HG02588 (cell line): ENCODE results near the gene REEP1.
"Not testable (repeated sequence)": the region's sequence is repeated elsewhere in the genome, so short reads cannot be mapped to it uniquely, and the experiment has no call there.

Source experiments
- ATAC-seq: cut with Tn5 transposase; IDR thresholded peaks from one replicate; pipeline ENCODE4 v1.9.1; 2021; ENCODE audit warnings: mild to moderate bottlenecking, moderate library complexity; ENCODE audit not compliant: unreplicated experiment

Gene REEP1

DNA sequence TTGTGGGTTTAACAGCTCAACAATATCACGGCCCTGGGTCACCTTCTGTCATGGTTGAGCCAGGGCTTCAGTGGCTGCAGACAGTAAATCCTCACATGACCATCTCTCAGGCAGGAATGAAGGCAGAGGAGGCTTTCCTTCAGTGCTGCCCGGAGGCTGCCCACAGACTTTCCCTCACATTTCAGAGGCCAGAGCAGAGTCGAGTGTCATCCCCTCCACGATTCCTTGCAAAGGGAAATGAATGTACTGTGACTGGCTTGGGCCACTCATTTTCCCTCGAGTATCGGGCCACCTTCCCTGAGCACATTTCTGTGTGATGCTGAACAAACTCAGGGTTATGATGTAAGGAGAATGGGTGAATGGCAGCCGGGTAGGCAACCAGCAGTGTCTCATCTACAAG, 10.0 kb upstream of the REEP1 start:
- no peak for ATAC-seq

DNA sequence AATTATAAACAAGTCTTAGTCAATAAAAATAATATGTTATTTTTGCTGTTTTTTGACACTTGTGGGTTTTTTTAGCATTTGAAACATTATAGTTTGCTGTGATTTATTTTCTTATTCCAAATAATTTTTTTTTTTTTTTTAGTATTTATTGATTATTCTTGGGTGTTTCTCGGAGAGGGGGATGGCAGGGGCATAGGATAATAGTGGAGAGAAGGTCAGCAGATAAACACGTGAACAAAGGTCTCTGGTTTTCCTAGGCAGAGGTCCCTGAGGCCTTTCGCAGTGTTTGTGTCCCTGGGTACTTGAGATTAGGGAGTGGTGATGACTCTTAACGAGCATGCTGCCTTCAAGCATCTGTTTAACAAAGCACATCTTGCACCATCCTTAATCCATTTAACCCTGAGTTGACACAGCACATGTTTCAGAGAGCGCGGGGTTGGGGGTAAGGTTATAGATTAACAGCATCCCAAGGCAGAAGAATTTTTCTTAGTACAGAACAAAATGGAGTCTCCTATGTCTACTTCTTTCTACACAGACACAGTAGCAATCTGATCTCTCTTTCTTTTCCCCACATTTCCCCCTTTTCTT, 8.5 kb upstream of the REEP1 start:
- ATAC-seq: not testable (repeated sequence)

DNA sequence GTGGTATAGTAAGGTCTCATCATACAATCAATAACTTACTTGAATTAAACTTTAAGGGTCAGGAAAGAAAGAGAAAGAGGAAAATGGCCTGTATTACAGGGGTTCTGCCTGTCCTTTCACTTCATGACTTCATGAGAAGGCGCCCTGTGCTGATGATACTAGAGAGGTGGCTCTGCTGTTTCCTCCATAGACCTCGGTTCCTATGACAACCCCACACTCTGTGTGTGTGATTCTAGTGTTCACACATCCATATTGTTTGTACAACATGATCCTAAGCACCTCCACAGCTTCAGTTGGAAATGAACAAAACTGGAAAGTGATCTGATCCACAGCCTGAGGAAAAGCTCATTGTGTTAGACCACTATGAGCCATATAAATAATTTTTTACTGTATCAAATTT, 7.0 kb upstream of the REEP1 start:
- no peak for ATAC-seq

DNA sequence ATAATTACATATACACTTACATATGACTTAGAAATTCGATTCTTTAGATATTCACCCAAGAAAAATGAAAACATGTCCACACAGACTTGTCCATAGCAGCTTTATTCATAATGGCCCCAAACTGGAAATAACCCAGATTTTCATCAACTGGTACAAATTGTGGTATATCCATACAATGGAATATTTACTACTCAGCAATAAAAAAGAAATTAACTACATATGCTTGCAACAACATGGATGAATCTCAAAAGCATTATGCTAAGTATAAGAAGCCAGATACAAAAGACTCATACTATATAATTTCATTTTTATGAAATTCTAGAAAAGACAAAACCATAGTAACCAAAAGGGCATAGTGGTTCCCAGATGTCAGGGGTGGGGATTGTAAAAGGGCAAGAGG, 5.1 kb upstream of the REEP1 start:
- ATAC-seq: no peak

DNA sequence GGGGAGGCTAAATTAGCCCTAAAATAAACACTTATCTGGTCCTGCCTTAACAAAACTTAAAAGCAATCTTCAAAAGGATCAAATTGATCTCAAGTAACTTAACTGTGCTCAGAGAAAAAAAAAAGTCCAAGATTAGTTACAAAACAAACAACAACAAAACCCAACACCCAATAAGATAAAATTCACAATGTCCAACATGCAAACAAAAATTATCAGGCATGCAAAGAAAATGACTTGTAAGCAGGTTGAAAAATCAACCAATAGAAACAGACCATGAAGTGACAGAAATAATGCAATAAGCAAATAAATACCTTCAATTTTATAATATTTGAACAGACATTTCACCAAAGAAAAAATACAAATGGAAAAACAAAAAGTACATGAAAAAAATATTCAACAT, 4.0 kb upstream of the REEP1 start:
- no peak for ATAC-seq

DNA sequence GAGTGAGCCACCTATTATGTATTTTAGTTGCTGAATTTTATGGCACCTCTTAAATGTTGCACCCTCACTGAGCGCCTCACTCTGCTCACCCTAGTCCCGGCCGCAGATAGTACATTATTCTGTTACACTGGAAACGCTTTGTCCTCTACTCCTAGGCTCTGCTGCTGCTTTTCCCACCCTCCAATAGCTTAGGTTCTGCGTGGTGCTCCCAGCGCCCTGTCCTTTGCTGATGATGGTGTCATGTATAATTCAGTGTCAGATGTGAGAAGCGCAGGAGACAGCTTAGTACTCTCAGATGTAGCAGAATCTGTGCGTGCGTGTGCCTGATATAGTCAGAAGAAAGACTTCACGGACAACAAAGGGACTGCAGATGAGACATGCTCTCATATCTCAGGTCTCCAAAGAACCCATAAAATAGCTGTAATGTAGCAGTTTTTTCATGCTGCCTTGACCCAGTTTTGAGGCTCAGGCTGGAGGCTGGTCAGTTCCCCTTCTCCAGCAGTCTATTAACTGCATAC, 1.4 kb upstream of the REEP1 start:
- ATAC-seq: no peak

DNA sequence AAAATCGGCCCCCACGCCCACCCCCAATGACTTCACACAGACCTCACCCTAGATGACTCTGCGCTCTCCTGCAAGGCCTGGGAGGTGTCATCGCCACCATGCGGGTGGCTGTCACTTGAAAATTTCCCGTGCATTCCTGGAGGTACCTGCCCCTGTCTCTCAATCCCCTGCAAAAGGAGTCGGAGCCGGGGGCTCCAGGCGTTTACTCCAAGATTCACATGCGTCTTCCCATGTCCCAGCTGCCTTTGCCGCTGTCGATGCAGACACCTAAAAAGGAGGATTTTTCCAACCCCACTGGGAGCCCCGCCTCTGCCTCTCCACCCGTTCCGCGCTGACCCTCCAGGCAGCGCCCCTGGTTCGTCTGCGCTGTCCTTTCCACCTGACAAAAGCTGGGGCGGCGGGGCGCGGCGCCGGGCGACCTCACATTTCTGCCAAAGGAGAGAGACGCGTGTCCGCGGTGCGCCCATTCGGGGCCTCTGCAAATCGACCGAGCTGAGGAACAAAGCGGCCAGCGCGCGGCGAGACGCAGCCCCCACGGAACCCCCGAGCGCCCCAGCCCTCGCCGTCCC, 667 bp downstream of the REEP1 start:
- ATAC-seq: no peak

DNA sequence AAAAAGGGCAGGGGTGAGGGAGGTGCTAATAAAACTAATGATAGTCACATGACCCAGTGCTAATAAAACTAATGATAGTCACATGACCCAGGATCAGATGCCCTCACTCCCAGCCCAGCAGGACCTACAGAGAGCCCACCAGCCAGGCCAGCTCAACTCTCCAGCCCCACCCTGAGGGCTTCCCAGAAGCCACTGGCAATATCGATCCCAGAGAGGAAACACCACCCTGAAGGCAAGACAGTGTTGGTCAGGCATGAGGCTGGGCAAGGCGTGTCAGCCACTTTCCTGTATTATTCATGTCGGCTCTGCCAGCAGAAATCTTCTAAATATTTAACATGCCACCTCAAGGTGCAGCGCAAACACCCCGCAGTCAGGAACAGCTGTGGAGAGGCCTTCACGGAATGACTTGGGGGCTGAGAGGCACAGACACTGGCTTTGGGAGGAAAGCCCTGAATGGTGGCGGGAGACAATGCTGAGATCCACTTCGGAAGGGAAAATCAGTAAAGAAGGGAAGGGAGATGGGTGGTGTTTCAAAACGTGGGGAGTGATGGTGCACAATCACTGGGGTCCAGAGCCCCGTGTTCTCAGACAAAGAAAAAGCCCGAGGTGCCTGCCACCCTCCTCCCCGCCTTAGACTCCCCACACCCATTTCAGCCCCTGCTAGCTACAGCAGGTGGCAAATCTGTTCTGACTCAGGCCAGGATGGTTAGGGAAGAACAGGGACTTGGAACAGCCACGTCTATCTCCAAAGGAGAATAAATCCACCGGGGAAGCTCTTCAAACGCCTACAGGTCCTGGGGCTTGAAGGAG, 1.4 kb downstream of the REEP1 start:
- ATAC-seq: no peak

DNA sequence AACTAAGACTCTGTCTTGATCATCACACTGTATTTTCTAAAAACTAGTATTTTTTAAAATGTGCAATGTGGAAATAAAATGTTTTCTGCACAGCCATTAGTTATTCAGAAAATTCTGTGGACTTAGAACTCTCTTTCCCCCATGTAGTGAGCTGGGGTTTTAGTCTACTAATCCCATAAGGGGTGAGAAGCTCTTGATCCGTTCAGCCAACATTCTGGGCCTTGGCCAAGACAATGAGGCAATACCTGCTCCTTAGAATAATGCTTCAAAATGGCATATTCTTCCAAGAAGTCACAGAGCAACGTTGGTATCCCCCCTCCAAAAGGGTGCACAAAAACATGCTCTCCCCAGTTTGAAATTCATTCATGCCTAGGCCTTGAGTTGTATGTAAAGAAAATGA, 4.0 kb downstream of the REEP1 start:
- ATAC-seq: no peak

DNA sequence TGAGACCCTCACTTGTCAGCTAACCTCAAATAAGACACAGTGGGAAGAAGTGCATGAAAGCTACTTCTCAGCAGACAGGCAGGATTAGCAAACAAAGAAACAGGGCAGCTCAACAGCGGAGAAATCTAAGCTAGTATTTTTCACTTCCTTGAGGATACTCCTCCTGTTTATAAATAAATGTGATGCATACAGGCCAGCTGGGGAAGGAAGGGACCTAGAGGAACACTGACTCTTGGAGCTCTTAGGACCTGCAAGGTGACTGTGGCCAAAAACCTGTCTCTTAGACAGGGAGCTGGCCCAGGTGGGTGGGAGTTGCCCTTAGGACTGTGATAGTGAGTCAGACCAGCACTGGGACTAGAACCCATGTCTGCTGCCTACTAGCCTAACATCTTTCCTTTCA, 4.8 kb downstream of the REEP1 start:
- no peak for ATAC-seq

DNA sequence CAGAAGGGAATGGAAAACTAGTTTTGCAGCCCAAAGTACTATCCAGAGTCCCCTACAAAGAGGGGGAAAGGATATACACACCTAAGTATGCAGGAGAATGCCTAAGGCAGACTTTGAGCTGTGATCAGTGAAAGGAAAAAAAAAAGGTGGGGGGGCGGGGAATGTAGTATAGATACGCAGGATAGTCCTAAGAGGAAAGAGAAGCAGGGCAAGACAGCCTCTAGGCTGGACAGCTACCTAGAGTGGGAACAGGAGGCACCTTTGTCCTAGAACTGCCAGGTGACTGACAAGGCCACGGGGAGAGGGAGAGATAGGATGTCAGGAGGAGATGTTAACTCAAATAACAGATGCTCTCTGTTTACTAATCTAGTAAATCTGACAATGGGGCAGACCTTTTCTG, 6.0 kb downstream of the REEP1 start:
- no peak for ATAC-seq

DNA sequence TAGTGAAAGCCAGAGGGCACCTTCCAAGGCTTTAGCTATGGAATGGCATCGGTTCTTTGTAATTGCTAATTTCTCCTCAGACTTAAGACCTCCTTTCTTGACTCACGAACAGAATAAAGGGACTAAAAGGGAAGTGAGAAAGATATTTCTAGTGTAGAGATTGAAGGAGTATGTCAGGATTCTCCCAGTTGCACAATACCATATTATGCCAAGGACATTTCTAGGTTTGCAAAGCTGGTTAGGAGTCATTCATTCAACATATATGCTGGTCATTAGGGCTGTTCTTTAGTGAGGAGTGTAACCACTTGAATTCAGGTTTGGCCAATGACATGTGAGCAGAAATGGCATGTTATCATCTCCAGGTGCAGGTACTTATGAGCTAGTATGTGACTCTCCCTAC, 7.4 kb downstream of the REEP1 start:
- ATAC-seq: no peak

DNA sequence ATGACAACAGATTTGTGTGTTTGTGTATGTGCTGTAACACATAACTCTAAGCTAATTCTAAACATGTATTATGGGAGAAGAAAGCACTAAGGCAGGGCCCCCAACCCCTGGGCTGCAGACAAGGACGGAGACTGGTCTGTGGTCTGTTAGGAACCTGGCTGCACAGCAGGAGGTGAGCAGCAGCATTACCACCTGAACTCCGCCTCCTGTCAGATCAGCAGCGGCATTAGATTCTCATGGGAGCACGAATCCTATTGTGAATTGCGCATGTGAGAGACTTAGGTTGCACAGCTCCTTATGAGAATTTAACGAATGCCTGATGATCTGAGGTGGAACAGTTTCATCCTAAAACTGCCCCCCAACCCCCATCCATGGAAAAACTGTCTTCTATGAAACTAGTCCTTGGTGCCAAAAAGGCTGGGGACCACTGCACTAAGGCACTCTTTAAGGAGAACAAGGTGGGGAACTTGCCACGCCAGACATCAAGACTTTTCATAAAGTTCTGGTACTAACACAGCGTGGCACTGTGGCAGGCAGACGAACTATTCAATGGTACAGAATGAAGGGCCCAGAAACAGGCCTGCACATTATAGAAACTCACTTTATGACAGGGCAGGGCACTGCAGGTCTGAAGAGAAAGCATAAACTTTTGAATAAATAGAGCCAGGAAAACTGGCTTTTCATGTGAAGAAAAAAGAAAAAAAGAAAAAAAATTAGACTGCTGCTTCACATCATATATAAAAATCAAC, 14.0 kb downstream of the REEP1 start:
- no peak for ATAC-seq

DNA sequence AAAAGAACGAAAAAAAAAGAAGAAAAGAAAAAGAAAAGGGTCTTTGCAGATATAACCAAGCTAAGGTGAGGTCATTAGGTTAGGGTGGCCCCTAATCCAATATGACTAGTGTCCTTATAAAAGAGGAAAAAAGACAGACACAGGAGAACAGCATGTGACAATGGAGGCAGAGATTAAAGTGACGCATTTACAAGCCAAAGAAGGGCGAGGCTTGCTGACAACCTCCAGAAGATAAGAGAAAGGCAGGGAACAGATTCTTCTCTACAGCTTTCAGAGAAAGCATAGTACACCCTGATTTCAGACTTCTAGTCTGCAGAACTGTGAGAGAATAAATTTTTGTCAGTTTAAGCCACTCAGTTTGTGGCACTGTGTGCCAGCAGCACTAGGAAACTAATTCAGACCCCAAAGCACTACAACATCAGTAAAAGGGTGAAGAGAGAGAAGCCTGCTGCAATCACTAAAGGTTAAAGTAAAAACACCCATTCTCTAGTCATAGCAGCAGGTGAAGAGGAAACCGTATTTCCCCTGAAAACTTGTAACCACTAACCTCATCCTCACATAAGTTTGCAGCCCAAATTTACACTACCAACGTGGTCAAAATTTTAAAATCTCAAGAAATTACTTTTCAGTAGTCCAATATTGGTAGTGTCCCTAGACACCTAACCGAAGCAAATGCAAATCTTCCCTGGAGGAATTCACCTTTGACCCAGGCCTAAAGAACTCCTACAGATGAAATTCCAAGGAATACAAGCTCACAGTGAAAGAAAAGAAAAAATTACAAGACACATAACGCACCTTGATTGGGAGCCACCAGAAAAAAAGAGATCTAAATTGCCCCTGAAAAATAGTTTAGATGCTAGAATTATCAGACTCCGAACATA, 17.5 kb downstream of the REEP1 start:
- no peak for ATAC-seq

DNA sequence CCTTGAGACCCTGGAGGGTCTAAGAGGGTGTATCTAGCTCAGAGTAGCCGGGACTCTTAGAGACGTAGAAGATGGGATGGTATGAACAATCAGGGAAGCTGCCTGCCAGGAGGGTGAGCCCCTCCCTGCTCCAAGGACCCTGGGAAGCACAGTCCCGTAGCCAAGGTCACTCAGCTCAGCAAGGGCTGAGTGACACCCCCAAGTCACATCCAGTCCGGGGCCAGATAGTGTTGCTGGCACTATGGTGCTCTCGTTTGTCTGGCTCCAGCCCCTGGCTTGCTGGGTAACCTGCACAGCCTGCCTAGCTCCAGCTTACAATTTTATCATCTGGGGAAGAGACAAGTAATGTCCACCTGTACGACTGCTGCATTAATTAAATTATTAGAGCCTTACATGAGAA, 22.3 kb downstream of the REEP1 start:
- no peak for ATAC-seq

DNA sequence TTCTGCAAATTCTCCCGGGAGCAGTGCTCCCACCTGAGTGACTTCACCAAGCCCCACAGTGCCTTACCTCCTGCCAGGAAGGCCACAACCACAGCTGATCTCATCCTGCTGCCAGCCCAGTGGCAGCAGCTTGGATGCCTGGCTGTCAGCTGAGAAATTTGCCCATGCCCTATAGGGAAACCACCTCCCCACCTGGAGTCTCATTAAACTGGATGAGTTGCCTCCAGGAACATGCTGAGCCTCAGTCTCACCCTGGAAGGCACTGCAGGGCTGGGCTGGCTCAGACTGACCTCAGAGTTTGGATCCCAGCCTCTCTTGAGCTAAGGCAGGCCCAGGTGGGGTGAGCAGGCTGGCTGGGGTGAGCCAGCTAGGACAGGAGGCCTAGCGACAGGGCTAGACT, 23.3 kb downstream of the REEP1 start:
- no peak for ATAC-seq

DNA sequence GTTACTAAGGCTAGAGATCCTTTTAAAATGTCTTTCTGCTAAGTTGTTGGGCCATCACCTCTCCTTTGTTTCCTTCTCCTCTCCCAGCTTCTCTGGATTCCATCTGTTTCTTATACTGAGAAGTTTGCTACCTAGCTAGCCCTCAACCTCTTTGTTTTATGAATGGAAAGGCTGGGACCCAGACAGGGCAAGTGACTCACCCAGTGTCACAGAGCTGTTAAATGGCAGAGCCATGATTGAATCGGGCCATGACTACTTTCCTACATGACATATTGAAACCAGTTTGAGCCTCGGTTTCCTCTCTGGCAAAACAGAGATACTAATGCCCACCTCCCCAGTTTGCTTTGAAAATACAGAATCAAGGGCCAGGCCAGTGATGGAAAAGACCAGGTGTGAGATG, 24.1 kb downstream of the REEP1 start:
- ATAC-seq: no peak

DNA sequence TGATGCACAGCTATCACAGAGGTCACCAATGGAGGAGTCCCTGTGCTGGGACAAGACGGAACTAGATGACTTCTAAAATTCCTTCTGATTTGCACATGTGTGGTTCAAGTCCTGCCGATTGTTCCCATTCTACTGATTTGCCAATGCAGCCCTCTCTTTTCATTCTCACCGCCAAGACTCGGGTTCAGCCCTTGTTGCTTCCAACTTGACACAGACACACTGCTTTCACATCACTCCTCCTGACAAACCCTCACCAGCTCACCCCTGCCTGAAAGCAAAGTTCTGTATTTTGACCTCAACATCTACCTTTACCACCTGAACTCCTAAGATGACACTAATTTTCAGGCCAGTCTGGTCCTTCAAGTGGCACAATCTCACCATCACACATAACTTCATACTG, 25.5 kb downstream of the REEP1 start:
- ATAC-seq: no peak

DNA sequence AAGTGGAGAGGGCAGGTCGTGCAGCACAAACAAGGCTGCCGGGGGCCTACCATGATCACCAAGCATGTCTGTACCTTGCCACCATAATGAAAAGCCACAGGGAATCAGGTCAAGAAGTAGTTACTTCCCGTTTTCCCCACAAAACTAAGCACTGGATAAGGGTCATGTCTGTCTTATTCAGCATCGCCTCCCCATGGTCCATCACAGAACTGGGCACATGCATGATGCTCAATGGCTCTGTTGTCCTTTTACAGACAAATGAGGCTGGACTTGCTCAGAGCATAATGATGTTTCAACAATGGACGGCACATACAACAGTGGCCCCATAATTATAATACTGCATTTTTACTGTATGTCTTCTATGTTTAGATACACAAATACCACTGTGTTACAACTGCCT, 27.5 kb downstream of the REEP1 start:
- ATAC-seq: no peak

DNA sequence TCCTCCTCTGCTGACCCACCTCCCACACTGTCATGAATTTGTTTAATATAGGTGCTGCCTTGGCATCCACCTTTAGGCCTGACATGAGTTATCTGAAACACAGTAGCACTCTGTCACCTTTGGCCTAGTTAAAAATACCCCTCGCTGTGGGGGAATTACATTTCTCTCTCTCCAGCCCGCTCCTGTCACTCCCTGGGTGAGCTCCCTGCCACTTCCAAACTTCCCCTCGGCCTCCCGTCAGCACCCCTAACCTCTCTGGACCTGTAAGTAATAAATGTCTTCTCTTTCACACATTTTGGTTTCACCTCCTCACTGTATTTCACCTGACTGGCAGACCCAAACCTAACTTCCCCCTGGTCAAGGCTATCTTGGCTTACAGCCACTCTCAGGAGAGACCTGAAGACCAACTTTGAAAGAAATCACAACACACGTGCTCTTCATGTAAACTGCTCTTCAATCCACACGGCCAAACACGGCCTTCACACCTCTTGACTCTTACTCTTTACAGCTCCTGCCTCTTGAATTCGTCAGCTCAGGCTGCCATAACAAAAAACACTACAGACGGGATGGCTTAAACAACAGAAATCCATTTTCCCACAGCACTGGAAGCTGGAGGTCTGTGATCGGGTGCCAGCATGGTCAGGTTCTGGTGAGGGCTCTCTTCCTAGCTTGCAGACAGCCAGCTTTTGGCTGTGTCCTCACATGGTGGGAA, 28.3 kb downstream of the REEP1 start:
- no peak for ATAC-seq
